Measurements from ENCODE around the gene XRCC4.
"Not testable (repeated sequence)": the region's sequence is repeated elsewhere in the genome, so short reads cannot be mapped to it uniquely, and the experiment has no call there.

GRCh38 chr5:83355482-83356014 is 278.2 kb downstream of the XRCC4 start:
- TF ChIP-seq CTCF, POLR2A, POLR2AphosphoS5 (IDR thresholded peaks at IDR 0.05): not testable (repeated sequence)

All from suprapubic skin (tissue), 4 donors.